HepG2 (cell line): ENCODE results near the gene NEMF. TPM values are rescaled to one million over a fixed set of nuclear protein-coding genes. Genes with fewer than 3 reads are reported as not detected.

Source experiments
- DR1 ChIP-seq: sonication (generic); formaldehyde crosslinking; IDR thresholded peaks from 2 replicates; pipeline ENCODE4 v1.8.0; 2021; ENCODE audit warnings: mild to moderate bottlenecking, missing genetic modification reagents, inconsistent platforms
- ELF1 ChIP-seq: sonication (generic); formaldehyde crosslinking; IDR thresholded peaks from 2 replicates; pipeline ENCODE4 v1.4.0; 2020; ENCODE audit warnings: missing genetic modification reagents
- HMG20A ChIP-seq: IDR thresholded peaks from 2 replicates; pipeline ENCODE4 v1.6.1; 2016; ENCODE audit warnings: borderline replicate concordance
- KDM3A ChIP-seq: IDR thresholded peaks from 2 replicates; pipeline ENCODE4 v1.6.1; 2018; ENCODE audit warnings: low read depth, missing compliant biosample characterization
- MYC ChIP-seq: sonication (generic); formaldehyde crosslinking; IDR thresholded peaks from 2 replicates; pipeline ENCODE4 v1.9.0; 2021; ENCODE audit warnings: missing genetic modification reagents, borderline replicate concordance
- REPIN1 ChIP-seq: sonication (generic); formaldehyde crosslinking; IDR thresholded peaks from 2 replicates; pipeline ENCODE4 v1.8.0; 2022; ENCODE audit warnings: missing genetic modification reagents, low read depth, mild to moderate bottlenecking, borderline replicate concordance
- SMC3 ChIP-seq: IDR thresholded peaks from 2 replicates; pipeline ENCODE4 v1.6.1; 2011; ENCODE audit warnings: low read length, improper control_type of control experiment
- ZNF101 ChIP-seq: sonication (generic); formaldehyde crosslinking; IDR thresholded peaks from 2 replicates; pipeline ENCODE4 v1.4.0; 2020; ENCODE audit warnings: mild to moderate bottlenecking, low read depth, missing genetic modification reagents, borderline replicate concordance
- ZNF224 ChIP-seq: sonication (generic); formaldehyde crosslinking; IDR thresholded peaks from 2 replicates; pipeline ENCODE4 v1.5.0; 2020; ENCODE audit warnings: mild to moderate bottlenecking, missing genetic modification reagents
- ZNF235 ChIP-seq: sonication (generic); formaldehyde crosslinking; IDR thresholded peaks from 2 replicates; pipeline ENCODE4 v1.8.1; 2023; ENCODE audit warnings: mild to moderate bottlenecking, missing genetic modification reagents, borderline replicate concordance
- ZNF292 ChIP-seq: sonication (generic); formaldehyde crosslinking; IDR thresholded peaks from 2 replicates; pipeline ENCODE4 v1.8.1; 2022; ENCODE audit warnings: mild to moderate bottlenecking, low read depth, missing genetic modification reagents, borderline replicate concordance
- ZNF484 ChIP-seq: sonication (generic); formaldehyde crosslinking; IDR thresholded peaks from 2 replicates; pipeline ENCODE4 v1.5.1; 2020; ENCODE audit warnings: mild to moderate bottlenecking, low read depth, missing genetic modification reagents, borderline replicate concordance
- ZNF678 ChIP-seq: sonication (generic); formaldehyde crosslinking; IDR thresholded peaks from 2 replicates; pipeline ENCODE4 v1.4.0; 2020; ENCODE audit warnings: mild to moderate bottlenecking, missing genetic modification reagents
- polyA plus RNA-seq, 8 experiments: library from polyadenylated mRNA; depleted of rRNA in 3 of 8; stranded (reverse) in 7 of 8; unstranded in 1 of 8; fragments of >200 nt; fragmentation: Illumina TruSeq in 4 of 8; extraction: Trizol in 4 of 8; gene quantifications; 2 replicates each; pipeline versions ENCODE4 v1.2.1 to v1.2.3, GENCODE V29; 2011 to 2016; ENCODE audit warnings: low read depth in 4 of 8, missing spikeins in 1 of 8, mixed read lengths in 1 of 8; ENCODE audit not compliant: insufficient read depth in 1 of 8
- total RNA-seq, 5 experiments: library from RNA; depleted of rRNA; stranded (reverse); fragments of >200 nt; fragmentation: Illumina TruSeq; extraction: Trizol; gene quantifications; 2 replicates each; pipeline ENCODE4 v1.2.3, GENCODE V29; 2016; ENCODE audit warnings: low read depth in 1 of 5
- TF ChIP-seq, protein P1 (sequence below): sonication (generic); formaldehyde crosslinking; IDR thresholded peaks from 2 replicates; pipeline ENCODE4 v1.4.0; 2020; ENCODE audit warnings: missing genetic modification reagents
- TF ChIP-seq, protein P2 (sequence below): sonication (generic); formaldehyde crosslinking; IDR thresholded peaks from 2 replicates; pipeline ENCODE4 v1.4.0; 2020; ENCODE audit warnings: missing genetic modification reagents, borderline replicate concordance
- TF ChIP-seq, protein P3 (sequence below): sonication (generic); formaldehyde crosslinking; IDR thresholded peaks from 2 replicates; pipeline ENCODE4 v1.8.1; 2023; ENCODE audit warnings: missing genetic modification reagents, inconsistent platforms, borderline replicate concordance
- TF ChIP-seq, protein P4 (sequence below): sonication (generic); formaldehyde crosslinking; IDR thresholded peaks from 2 replicates; pipeline ENCODE4 v1.5.1; 2020; ENCODE audit warnings: mild to moderate bottlenecking, missing genetic modification reagents, moderate library complexity

NEMF gene
- total and polyA plus RNA-seq, 2 of the 13 experiments (the other 11 are each of a cell fraction or from before 2014, with no cell fraction given) = 21.3 to 57.9 TPM

DNA sequence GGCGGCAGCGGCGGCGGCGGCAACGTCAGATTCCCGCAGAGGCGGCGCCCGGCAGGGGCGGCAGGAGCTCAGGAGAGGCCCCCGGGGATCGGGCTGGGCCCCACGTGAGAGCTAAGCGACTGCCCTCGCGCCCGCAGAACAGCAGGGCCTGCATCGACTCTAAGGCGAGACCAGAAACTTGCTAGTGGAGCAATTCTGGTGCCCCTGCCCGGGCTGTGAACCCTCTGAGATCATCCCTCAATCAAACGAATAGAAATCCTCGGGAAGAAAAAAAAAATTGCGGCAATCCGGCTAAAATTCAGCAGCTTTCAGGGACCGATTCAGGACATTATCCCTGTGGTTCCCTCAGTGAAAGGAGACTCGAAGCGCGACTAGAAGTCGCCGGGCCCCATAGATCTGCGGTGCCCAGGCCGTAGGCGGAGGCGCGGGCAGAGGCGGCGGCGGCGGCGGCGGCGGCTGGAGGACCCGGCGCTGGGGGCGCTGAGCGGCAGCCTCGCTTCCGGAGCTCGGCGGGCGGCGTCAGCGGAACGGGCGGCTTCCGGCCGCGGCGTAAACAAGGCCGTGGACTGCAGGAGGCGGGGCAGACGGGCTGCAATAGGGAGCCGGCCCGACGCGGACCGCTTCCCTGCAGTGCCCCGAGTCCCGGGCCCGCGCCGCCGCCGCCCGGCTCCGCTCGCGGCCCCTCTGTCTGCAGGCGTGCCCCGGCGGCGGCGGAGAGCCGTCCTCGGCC, 84.9 kb downstream of the NEMF start, which contains the start of gene KLHDC2 (continued):
- TF ChIP-seq, protein P1, sequence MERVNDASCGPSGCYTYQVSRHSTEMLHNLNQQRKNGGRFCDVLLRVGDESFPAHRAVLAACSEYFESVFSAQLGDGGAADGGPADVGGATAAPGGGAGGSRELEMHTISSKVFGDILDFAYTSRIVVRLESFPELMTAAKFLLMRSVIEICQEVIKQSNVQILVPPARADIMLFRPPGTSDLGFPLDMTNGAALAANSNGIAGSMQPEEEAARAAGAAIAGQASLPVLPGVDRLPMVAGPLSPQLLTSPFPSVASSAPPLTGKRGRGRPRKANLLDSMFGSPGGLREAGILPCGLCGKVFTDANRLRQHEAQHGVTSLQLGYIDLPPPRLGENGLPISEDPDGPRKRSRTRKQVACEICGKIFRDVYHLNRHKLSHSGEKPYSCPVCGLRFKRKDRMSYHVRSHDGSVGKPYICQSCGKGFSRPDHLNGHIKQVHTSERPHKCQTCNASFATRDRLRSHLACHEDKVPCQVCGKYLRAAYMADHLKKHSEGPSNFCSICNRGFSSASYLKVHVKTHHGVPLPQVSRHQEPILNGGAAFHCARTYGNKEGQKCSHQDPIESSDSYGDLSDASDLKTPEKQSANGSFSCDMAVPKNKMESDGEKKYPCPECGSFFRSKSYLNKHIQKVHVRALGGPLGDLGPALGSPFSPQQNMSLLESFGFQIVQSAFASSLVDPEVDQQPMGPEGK (CRISPR knock-in tag) = peak; percentile 87
- TF ChIP-seq DR1 (CRISPR knock-in tag) = peak; percentile 59
- no peak; the same call in 1 of the 2 replicates for TF ChIP-seq SMC3
- TF ChIP-seq, protein P2, sequence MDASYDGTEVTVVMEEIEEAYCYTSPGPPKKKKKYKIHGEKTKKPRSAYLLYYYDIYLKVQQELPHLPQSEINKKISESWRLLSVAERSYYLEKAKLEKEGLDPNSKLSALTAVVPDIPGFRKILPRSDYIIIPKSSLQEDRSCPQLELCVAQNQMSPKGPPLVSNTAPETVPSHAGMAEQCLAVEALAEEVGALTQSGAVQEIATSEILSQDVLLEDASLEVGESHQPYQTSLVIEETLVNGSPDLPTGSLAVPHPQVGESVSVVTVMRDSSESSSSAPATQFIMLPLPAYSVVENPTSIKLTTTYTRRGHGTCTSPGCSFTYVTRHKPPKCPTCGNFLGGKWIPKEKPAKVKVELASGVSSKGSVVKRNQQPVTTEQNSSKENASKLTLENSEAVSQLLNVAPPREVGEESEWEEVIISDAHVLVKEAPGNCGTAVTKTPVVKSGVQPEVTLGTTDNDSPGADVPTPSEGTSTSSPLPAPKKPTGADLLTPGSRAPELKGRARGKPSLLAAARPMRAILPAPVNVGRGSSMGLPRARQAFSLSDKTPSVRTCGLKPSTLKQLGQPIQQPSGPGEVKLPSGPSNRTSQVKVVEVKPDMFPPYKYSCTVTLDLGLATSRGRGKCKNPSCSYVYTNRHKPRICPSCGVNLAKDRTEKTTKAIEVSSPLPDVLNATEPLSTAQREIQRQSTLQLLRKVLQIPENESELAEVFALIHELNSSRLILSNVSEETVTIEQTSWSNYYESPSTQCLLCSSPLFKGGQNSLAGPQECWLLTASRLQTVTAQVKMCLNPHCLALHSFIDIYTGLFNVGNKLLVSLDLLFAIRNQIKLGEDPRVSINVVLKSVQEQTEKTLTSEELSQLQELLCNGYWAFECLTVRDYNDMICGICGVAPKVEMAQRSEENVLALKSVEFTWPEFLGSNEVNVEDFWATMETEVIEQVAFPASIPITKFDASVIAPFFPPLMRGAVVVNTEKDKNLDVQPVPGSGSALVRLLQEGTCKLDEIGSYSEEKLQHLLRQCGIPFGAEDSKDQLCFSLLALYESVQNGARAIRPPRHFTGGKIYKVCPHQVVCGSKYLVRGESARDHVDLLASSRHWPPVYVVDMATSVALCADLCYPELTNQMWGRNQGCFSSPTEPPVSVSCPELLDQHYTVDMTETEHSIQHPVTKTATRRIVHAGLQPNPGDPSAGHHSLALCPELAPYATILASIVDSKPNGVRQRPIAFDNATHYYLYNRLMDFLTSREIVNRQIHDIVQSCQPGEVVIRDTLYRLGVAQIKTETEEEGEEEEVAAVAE (CRISPR knock-in tag) = peak; percentile 70; the same call in 1 of the 2 replicates
- peak; percentile 9 for TF ChIP-seq ELF1 (CRISPR knock-in tag)
- no peak for TF ChIP-seq ZNF224
- no peak for TF ChIP-seq ZNF484 (CRISPR knock-in tag)
- TF ChIP-seq REPIN1 = no peak; the same call in 1 of the 2 replicates
- TF ChIP-seq, protein P3, sequence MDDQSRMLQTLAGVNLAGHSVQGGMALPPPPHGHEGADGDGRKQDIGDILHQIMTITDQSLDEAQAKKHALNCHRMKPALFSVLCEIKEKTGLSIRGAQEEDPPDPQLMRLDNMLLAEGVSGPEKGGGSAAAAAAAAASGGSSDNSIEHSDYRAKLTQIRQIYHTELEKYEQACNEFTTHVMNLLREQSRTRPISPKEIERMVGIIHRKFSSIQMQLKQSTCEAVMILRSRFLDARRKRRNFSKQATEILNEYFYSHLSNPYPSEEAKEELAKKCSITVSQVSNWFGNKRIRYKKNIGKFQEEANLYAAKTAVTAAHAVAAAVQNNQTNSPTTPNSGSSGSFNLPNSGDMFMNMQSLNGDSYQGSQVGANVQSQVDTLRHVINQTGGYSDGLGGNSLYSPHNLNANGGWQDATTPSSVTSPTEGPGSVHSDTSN (CRISPR knock-in tag) = no peak
- TF ChIP-seq, protein P4, sequence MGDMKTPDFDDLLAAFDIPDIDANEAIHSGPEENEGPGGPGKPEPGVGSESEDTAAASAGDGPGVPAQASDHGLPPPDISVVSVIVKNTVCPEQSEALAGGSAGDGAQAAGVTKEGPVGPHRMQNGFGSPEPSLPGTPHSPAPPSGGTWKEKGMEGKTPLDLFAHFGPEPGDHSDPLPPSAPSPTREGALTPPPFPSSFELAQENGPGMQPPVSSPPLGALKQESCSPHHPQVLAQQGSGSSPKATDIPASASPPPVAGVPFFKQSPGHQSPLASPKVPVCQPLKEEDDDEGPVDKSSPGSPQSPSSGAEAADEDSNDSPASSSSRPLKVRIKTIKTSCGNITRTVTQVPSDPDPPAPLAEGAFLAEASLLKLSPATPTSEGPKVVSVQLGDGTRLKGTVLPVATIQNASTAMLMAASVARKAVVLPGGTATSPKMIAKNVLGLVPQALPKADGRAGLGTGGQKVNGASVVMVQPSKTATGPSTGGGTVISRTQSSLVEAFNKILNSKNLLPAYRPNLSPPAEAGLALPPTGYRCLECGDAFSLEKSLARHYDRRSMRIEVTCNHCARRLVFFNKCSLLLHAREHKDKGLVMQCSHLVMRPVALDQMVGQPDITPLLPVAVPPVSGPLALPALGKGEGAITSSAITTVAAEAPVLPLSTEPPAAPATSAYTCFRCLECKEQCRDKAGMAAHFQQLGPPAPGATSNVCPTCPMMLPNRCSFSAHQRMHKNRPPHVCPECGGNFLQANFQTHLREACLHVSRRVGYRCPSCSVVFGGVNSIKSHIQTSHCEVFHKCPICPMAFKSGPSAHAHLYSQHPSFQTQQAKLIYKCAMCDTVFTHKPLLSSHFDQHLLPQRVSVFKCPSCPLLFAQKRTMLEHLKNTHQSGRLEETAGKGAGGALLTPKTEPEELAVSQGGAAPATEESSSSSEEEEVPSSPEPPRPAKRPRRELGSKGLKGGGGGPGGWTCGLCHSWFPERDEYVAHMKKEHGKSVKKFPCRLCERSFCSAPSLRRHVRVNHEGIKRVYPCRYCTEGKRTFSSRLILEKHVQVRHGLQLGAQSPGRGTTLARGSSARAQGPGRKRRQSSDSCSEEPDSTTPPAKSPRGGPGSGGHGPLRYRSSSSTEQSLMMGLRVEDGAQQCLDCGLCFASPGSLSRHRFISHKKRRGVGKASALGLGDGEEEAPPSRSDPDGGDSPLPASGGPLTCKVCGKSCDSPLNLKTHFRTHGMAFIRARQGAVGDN (CRISPR knock-in tag) = peak; percentile 87
- TF ChIP-seq HMG20A (CRISPR knock-in tag) = 0 out of 2 replicates have a peak, but pooled peaks have one; percentile 6
- TF ChIP-seq ZNF101 (CRISPR knock-in tag) = no peak
- TF ChIP-seq ZNF235 (CRISPR knock-in tag) = no peak
- TF ChIP-seq ZNF678 (CRISPR knock-in tag) = no peak
- TF ChIP-seq KDM3A (CRISPR knock-in tag) = peak; percentile 71; the same call in 1 of the 2 replicates
- TF ChIP-seq MYC (CRISPR knock-in tag) = peak; percentile 76
- TF ChIP-seq ZNF292 (CRISPR knock-in tag) = no peak
